ENCODE measurements around the gene NOL12.

Gene NOL12

GRCh38 chr22:37686002-37686982 lies at the start of gene NOL12 (continued):
- peak; percentile 48 for TF ChIP-seq FEZF1 (tag by site-specific recombination; IDR thresholded peaks at IDR 0.05)
- TF ChIP-seq, protein P1, sequence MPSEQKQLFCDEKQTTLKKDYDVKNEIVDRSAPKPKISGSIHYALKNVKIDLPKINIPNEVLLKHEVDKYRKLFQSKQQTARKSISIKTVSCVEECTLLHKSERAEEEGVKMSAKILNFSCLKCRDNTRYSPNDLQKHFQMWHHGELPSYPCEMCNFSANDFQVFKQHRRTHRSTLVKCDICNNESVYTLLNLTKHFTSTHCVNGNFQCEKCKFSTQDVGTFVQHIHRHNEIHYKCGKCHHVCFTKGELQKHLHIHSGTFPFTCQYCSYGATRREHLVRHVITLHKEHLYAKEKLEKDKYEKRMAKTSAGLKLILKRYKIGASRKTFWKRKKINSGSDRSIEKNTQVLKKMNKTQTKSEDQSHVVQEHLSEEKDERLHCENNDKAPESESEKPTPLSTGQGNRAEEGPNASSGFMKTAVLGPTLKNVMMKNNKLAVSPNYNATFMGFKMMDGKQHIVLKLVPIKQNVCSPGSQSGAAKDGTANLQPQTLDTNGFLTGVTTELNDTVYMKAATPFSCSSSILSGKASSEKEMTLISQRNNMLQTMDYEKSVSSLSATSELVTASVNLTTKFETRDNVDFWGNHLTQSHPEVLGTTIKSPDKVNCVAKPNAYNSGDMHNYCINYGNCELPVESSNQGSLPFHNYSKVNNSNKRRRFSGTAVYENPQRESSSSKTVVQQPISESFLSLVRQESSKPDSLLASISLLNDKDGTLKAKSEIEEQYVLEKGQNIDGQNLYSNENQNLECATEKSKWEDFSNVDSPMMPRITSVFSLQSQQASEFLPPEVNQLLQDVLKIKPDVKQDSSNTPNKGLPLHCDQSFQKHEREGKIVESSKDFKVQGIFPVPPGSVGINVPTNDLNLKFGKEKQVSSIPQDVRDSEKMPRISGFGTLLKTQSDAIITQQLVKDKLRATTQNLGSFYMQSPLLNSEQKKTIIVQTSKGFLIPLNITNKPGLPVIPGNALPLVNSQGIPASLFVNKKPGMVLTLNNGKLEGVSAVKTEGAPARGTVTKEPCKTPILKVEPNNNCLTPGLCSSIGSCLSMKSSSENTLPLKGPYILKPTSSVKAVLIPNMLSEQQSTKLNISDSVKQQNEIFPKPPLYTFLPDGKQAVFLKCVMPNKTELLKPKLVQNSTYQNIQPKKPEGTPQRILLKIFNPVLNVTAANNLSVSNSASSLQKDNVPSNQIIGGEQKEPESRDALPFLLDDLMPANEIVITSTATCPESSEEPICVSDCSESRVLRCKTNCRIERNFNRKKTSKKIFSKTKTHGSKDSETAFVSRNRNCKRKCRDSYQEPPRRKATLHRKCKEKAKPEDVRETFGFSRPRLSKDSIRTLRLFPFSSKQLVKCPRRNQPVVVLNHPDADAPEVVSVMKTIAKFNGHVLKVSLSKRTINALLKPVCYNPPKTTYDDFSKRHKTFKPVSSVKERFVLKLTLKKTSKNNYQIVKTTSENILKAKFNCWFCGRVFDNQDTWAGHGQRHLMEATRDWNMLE (tag by site-specific recombination; conservative IDR thresholded peaks at IDR 0.05; ENCODE audit: low read depth) = peak; percentile 83
- TF ChIP-seq ZNF670 (tag by site-specific recombination; IDR thresholded peaks at IDR 0.05; ENCODE audit: low read depth) = no peak
- peak; percentile 69 for TF ChIP-seq ZNF843 (tag by site-specific recombination; IDR thresholded peaks at IDR 0.05)
- TF ChIP-seq SCRT2 (tag by site-specific recombination; IDR thresholded peaks at IDR 0.05) = no peak

GRCh38 chr22:37636949-37637273 lies 49.2 kb upstream of the NOL12 start:
- Histone ChIP-seq H3K4me3 (ENCODE audit: low read depth, low read length) (no peak overlapping the region), H3K27ac (ENCODE audit: extremely low read depth, low read depth, low read length) (no peak overlapping the region), H3K4me1 (ENCODE audit: control insufficient read depth, insufficient read depth, low read length) (peaks cover 22% of the 10 kb centered on the region), H3K9me3 (ENCODE audit: control insufficient read depth, insufficient read depth, low read depth, low read length) (no peaks in the 10 kb centered on the region), H3K36me3 (ENCODE audit: control insufficient read depth in 2 of 2, insufficient read depth in 1 of 2, low read length in 2 of 2) (peaks cover 0 to 21% of the 10 kb centered on the region in 2 experiments; a peak in 1 of 3 replicates)
- ChIA-PET POLR2A (interaction anchor here (0.6 to 11.0 kb wide), 5 partner anchors 9 to 75 kb away, joined by 3 to 80 read pairs (median 3); partner anchors contain the start of genes GGA1 and PDXP), CTCF (interaction anchor here (0.9 to 17.0 kb wide), 7 partner anchors 9 to 70 kb away, joined by 3 to 353 read pairs (median 6); partner anchors contain the start of genes LGALS1, NOL12 and PDXP)
- TF ChIP-seq ZNF121 (tag by site-specific recombination; IDR thresholded peaks at IDR 0.05) = no peak
- TF ChIP-seq ZNF624 (tag by site-specific recombination; IDR thresholded peaks at IDR 0.05) = no peak
- TF ChIP-seq, protein P2, sequence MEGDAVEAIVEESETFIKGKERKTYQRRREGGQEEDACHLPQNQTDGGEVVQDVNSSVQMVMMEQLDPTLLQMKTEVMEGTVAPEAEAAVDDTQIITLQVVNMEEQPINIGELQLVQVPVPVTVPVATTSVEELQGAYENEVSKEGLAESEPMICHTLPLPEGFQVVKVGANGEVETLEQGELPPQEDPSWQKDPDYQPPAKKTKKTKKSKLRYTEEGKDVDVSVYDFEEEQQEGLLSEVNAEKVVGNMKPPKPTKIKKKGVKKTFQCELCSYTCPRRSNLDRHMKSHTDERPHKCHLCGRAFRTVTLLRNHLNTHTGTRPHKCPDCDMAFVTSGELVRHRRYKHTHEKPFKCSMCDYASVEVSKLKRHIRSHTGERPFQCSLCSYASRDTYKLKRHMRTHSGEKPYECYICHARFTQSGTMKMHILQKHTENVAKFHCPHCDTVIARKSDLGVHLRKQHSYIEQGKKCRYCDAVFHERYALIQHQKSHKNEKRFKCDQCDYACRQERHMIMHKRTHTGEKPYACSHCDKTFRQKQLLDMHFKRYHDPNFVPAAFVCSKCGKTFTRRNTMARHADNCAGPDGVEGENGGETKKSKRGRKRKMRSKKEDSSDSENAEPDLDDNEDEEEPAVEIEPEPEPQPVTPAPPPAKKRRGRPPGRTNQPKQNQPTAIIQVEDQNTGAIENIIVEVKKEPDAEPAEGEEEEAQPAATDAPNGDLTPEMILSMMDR (tag by site-specific recombination; IDR thresholded peaks at IDR 0.05) = no peak
- TF ChIP-seq ZNF664 (tag by site-specific recombination; IDR thresholded peaks at IDR 0.05) = 0 out of 2 replicates have a peak, but pooled peaks have one; percentile 10
- no peak for TF ChIP-seq ZBTB10 (tag by site-specific recombination; IDR thresholded peaks at IDR 0.05)
- no peak for TF ChIP-seq SP7 (tag by site-specific recombination; IDR thresholded peaks at IDR 0.05)
- TF ChIP-seq ZNF48 (tag by site-specific recombination; IDR thresholded peaks at IDR 0.05) = no peak
- TF ChIP-seq, protein P3, sequence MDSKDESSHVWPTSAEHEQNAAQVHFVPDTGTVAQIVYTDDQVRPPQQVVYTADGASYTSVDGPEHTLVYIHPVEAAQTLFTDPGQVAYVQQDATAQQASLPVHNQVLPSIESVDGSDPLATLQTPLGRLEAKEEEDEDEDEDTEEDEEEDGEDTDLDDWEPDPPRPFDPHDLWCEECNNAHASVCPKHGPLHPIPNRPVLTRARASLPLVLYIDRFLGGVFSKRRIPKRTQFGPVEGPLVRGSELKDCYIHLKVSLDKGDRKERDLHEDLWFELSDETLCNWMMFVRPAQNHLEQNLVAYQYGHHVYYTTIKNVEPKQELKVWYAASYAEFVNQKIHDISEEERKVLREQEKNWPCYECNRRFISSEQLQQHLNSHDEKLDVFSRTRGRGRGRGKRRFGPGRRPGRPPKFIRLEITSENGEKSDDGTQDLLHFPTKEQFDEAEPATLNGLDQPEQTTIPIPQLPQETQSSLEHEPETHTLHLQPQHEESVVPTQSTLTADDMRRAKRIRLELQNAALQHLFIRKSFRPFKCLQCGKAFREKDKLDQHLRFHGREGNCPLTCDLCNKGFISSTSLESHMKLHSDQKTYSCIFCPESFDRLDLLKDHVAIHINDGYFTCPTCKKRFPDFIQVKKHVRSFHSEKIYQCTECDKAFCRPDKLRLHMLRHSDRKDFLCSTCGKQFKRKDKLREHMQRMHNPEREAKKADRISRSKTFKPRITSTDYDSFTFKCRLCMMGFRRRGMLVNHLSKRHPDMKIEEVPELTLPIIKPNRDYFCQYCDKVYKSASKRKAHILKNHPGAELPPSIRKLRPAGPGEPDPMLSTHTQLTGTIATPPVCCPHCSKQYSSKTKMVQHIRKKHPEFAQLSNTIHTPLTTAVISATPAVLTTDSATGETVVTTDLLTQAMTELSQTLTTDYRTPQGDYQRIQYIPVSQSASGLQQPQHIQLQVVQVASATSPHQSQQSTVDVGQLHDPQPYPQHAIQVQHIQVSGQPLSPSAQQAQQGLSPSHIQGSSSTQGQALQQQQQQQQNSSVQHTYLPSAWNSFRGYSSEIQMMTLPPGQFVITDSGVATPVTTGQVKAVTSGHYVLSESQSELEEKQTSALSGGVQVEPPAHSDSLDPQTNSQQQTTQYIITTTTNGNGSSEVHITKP (tag by site-specific recombination; IDR thresholded peaks at IDR 0.05) = peak; percentile 75
- no peak for TF ChIP-seq OVOL3 (tag by site-specific recombination; IDR thresholded peaks at IDR 0.05)
- TF ChIP-seq ZBTB17 (tag by site-specific recombination; IDR thresholded peaks at IDR 0.05) = 0 out of 2 replicates have a peak, but pooled peaks have one; percentile 9
- no peak for TF ChIP-seq ZNF513 (tag by site-specific recombination; IDR thresholded peaks at IDR 0.05)
- TF ChIP-seq PRDM1 (tag by site-specific recombination; IDR thresholded peaks at IDR 0.05) = no peak
- TF ChIP-seq ZNF202 (tag by site-specific recombination; IDR thresholded peaks at IDR 0.05; ENCODE audit: borderline replicate concordance) = no peak
- TF ChIP-seq ZNF37A (tag by site-specific recombination; IDR thresholded peaks at IDR 0.05) = no peak
- TF ChIP-seq ZNF416 (tag by site-specific recombination; IDR thresholded peaks at IDR 0.05) = no peak
- no peak for TF ChIP-seq ZNF561 (tag by site-specific recombination; IDR thresholded peaks at IDR 0.05; ENCODE audit: borderline replicate concordance)
